Medulla oblongata (tissue), 1 donor: ENCODE results near the gene CNNM2.
"Not testable (repeated sequence)": the region's sequence is repeated elsewhere in the genome, so short reads cannot be mapped to it uniquely, and the experiment has no call there.

Experiments
- DNase-seq: peaks from one replicate; pipeline ENCODE4 v3.0.0-alpha.2; 2015; ENCODE audit errors: extremely low spot score

CNNM2 gene

GRCh38 chr10:103106539-103106938, 188.4 kb downstream of the CNNM2 start:
- no peak for DNase-seq

DNA sequence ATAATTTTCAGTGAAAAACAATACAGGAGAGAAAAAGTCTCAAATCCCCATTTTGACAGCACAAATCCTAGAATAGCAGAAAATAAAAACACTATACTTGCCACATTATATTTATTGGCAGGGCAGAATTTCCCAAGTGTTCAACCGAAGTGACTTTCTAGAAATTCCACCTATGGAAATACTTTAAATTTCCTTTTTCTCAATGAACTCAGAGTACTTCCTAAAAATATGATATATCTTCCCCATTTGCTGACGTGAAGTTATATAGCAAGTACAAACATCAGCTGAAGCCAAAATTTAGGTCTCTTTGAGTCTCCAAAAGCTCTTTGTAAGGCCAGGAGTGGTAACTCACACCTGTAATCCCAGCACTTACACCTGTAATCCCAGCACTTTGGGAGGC, 191.7 kb downstream of the CNNM2 start:
- DNase-seq = no peak

DNA sequence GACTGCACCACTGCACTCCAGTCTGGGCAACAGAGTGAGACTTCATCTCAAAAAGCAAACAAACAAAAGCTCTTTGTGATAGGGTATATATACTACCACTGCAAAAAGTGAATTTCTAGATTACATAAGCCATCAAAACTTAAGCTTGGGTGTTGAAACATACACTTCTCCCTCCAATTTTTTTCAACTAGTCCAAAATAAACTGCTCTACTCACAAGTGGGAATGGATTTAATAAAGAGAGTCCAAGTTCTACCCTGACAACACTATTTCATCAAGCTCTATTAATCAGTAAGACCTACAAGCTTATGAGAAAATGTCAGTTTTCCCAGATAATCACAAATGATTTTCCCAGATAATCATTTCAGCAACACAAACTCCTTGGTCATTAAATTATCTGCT, 192.3 kb downstream of the CNNM2 start:
- no peak for DNase-seq

DNA sequence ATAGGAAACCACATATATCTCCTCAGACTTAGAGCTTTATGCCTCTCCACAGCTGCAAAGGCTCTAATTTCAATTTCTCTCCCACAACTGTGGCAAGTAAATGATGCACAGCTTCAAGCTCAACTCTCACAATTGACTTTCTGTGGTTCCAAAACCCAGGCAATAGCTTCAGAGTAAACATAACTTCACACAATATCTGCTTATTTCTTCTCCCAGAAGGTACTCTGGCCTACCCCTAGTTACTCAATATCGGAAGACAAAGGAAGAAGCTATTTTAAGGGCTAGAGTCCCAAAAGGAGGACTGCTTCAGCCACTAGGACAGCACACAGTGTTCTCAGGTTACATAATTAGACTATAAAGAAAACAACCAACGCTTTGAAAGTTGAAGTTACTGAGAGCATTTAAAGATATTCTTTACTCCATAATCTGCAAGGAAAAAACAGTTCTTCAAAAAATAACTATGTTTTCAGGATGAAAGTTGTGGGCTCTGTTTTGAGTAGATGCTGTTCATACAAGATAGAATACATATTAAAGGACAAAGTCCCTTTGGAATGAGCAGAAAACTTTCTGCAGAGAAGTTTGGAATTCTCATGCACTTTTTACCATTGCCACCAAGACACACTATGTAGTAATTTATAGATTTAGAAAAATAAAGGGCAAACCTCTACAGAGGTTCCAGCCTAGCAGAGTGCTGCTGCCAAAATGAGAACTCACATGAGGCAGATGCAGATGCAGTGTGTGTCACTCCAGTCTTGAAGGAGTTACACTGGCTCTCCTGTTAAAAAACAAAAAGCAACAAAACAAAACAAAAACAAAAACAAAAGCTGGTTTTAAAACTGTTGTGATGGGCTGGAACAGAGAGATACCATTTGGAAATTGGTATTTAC, 193.2 kb downstream of the CNNM2 start:
- DNase-seq = peak; percentile 68

DNA sequence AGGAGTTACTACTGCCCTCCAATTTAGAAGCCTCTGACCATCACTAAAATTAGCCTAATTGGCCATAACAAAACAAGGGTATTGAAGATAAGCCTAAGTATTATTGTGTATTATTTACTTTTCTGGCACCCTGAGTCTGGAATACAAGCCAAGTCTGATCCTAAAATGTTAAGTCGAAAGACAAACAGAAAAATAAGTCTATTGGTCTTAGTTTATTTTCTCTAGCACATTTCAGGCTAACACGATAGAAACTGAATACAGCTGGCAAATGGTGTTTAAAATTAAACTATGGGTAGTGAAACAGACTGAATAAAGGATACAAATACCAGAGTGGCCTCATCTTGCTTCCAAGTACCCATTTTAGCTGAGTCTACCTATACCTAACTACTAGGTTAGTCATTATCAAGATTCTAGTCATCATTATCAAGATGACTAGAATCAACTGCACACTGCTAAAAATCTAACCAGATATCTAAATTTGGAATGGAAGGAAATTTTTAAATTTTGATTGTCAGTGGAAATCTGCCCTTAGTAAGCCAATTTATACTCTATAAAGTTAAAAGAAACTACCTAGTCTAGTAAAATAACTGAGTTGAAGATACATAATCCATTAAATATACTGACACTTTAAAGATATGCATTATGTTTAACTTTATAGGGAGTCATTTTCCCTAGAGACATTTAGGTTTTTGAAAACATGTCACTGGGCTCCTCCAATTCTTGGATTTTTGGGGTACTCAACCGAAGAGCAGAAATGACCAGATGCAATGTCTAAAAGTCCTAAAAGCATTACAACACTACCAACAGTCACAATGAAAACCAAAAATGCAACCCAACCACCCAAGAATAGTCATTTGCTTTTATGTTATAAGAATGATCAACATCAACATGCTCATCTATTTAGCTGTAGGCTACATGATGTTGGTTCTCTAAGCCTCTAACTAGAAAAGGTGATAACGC, 194.1 kb downstream of the CNNM2 start:
- no peak for DNase-seq

GRCh38 chr10:103114876-103115275, 196.8 kb downstream of the CNNM2 start:
- no peak for DNase-seq

DNA sequence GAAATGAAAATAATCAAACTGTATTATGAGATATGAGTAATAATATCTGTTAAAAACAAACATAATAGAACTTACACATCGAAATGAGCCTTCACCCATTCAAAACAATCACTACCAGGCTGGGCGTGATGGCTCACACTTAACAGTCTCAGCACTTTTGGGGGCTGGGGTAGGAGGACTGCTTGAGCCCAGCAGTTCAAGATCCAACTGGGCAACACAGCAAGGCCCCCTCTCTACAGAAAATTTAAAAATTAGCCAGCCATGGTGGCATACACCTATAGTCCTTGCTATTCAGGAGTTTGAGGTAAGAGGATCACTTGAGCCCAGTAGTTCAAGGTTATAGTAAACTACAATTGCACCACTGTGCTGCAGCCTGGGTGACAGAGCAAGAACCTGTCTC, 199.2 kb downstream of the CNNM2 start:
- DNase-seq = no peak

GRCh38 chr10:103120546-103120945, 202.5 kb downstream of the CNNM2 start:
- DNase-seq = no peak

DNA sequence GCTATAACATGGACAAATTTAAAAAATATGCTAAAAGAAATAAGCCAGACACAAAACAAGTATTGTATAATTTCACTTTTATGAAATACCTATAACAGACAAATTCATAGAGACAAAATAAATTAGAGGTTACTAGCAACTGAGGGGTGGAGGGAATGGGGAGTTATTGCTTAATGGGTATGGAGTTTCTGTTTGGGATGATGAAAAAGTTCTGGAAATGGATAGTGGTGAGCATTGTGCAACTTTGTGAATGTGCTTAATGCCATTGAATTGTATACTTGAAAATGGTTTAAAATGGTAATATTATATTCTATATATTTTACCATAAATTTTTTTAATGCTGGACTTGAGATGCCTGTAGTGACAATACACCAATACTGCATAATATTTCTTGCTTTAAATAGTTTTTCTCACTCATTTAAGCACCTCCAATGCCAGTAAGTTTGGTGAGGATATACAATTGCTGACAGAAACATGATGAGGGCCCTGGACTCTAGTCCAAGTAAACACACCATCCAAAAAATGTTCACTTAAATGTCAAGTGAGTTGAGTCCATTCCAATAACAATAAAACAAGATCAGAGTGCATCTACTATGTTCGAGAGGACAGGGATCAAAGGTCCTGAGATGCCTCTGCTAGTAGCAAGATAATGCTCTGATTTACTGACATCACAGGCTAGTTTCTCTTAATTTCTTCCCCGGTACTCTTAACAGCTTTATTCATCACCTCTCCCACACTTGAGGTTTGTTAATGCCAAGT, 203.1 kb downstream of the CNNM2 start:
- no peak for DNase-seq

DNA sequence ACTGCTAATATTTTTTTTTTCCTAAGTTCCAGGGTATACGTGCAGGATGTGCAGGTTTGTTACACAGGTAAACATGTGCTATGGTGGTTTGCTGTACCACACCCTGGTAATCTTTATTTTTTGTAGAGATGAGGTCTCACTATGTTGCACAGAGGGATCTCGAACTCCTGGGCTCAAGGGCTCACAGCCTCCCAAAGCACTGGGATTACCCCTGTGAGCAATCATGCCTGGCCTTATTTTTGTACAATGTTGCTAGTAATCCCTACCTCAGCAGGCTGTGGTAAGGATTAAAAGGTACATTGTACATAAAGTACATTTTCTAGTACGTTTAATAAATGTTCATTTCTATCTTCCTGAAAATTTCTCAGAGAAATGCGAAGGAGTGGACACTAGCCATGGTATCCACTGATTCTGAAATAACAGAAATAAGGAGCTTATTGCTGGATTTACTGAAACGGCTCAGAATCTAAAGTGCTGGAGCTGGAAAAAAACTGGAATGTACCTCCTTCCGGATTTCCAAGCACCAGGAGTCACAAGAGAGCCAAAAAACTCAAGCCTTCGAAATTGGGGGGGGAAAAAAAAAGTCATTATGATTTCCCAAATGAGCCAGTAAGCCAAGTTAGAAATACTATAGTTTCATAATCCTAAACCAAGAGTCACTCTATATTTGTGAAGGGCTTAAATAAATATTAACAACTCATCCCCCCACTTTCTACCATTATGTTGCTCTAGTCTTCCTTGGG, 205.4 kb downstream of the CNNM2 start:
- no peak for DNase-seq

- no peak for DNase-seq
These were observed 206.5 kb downstream of the CNNM2 start for GRCh38 chr10:103124420-103125096.

DNA sequence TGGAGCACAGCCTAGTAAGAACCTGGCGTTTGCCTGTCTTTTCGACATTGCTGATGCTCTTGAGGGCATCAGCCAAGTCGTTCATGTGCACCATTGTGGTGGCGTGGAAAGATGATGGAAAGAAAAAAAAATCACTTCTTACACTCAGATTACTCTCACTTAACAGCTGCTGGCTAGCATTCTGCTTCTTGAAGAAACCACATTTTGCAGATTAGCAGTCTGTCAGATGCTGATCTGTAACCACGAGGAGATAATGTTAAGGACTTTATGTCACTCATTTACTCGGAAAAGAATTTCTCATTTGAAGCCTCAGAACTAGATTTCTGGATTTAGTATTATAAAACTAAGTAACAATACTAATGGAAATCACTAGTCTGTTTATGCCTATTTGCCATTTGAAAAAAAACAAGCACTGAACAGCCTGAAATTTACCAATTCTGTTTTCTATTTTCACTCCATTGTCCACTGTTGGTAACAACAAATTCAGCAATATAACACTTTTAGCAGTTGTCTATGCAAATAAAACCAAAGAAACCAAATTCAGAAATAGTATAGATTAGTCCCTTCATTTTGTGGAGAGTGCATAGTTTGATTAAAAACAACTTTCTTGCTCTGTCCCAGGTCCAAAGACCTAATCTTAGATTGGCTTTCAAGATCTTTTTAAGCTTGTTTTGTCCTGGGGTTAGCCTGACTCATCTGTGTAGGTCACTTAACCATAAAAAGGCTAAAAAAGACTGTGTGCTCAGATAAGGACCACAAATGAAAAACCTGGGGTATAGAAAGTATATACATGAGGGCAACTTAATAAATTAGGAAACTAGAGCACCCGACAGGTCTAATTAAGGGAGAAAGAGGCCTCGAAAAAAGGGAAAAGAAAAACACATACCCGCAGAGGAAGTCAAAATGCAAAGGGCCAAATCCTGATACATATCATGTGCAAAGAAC, 207.5 kb downstream of the CNNM2 start:
- DNase-seq = no peak

DNA sequence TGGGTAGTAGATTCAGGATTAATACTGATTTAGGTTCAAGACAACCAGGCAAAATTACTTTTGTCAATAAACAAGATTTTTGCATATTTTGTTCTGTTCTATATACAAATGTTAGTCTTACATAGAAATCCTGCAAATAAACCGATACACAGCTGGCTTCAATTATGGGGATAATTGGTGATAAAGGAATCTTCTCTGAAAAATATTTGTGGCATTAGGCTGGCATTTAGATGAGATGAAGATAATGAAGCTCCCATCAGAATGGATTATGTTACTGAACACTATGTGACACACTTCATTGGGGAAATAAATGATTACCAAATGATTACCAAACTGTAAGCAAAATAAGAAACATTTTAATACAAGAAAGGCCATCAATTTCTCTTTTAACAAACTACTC, 209.1 kb downstream of the CNNM2 start:
- DNase-seq = no peak

GRCh38 chr10:103130180-103130579, 212.1 kb downstream of the CNNM2 start:
- DNase-seq = not testable (repeated sequence)

DNA sequence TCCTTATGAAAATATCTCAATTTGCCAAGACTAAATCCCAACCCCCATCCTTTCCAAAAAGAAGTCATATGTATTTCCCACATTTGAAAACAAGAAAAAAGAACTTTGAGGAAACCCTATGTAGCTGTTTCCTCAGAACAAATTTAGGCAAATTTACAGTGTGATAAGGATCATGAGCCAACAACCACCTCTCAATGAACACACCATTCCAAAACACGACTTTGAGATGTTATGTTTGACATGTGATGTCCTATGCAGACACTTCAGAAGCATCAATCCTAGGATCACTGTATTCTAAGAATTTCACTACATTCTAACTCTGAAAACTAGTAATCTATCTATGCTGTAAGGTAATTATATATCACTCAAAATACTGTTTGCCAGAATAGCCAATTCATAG, 212.8 kb downstream of the CNNM2 start:
- no peak for DNase-seq

DNA sequence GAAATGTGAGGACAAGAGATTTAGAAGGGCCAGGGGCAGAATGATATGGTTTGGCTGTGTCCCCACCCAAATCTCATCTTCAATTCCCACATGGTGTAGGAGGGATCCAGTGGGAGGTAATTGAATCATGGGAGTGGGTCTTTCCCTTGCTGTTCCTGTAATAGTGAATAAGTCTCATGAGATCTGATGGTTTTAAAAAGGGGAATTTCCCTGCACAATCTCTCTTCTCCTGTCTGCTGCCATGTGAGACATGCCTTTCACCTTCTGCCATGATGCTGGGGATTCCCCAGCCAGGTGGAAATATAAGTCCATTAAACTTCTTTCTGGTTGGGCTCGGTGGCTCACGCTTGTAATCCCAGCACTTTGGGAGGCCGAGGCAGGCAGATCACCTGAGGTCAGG, 217.1 kb downstream of the CNNM2 start:
- not testable (repeated sequence) for DNase-seq

DNA sequence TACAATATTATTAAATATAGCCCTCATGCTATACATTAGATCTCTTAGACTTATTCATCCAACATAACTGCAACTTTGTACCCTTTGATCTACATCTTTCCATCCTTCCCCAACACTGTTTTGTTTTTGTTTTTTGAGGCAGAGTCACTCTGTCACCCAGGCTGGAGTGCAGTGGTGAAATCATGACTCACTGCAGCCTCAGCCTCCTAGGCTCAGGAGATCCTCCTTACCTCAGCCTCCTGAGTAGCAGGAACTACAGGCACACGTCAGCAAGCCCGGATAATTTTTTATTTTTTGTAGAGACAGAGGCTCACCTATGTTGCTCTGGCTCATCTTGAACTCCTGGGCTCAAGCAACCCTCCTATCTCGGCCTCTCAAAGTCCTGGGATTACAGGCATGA, 221.7 kb downstream of the CNNM2 start:
- DNase-seq = no peak
